HG03108 (cell line): ENCODE measurements around the gene POLR2C.
"Not testable (repeated sequence)": the region's sequence is repeated elsewhere in the genome, so short reads cannot be mapped to it uniquely, and the experiment has no call there.

Experiments used
- ATAC-seq: cut with Tn5 transposase; IDR thresholded peaks from one replicate; pipeline ENCODE4 v1.9.1; 2021; ENCODE audit warnings: moderate library complexity; ENCODE audit not compliant: unreplicated experiment

The POLR2C gene

GRCh38 chr16:57462209-57462977 lies at the start of gene POLR2C:
TSS of gene POLR2C (plus strand) at chr16:57462679. CDS start at chr16:57462725, 46 bp downstream.
- ATAC-seq: peak; percentile 94

- peak; percentile 72 for ATAC-seq
These were observed 49.2 kb upstream of the POLR2C start for GRCh38 chr16:57413301-57413730.

GRCh38 chr16:57413733-57414132 lies 48.7 kb upstream of the POLR2C start:
- no peak for ATAC-seq

GRCh38 chr16:57416084-57416483 lies 46.4 kb upstream of the POLR2C start:
- no peak for ATAC-seq

GRCh38 chr16:57419506-57419905 lies 43.0 kb upstream of the POLR2C start:
- ATAC-seq: no peak

- ATAC-seq: no peak
These were observed 40.2 kb upstream of the POLR2C start for GRCh38 chr16:57422026-57422944.

GRCh38 chr16:57423152-57423551 lies 39.3 kb upstream of the POLR2C start:
- no peak for ATAC-seq

- ATAC-seq: no peak
These were observed 37.9 kb upstream of the POLR2C start for GRCh38 chr16:57424583-57424982.

- ATAC-seq: no peak
These were observed 36.1 kb upstream of the POLR2C start for GRCh38 chr16:57426356-57426755.

GRCh38 chr16:57427307-57427706 lies 35.2 kb upstream of the POLR2C start:
- ATAC-seq: no peak

GRCh38 chr16:57427824-57428223 lies 34.7 kb upstream of the POLR2C start:
- ATAC-seq: no peak

GRCh38 chr16:57430955-57431354 lies 31.5 kb upstream of the POLR2C start:
- ATAC-seq: no peak

GRCh38 chr16:57432505-57432904 lies 30.0 kb upstream of the POLR2C start:
- ATAC-seq: no peak

GRCh38 chr16:57432989-57433388 lies 29.5 kb upstream of the POLR2C start:
- no peak for ATAC-seq

GRCh38 chr16:57434003-57434402 lies 28.5 kb upstream of the POLR2C start:
- ATAC-seq: no peak

- no peak for ATAC-seq
These were observed 26.6 kb upstream of the POLR2C start for GRCh38 chr16:57435838-57436237.

GRCh38 chr16:57439947-57440346 lies 22.5 kb upstream of the POLR2C start:
- ATAC-seq: not testable (repeated sequence)

- ATAC-seq: not testable (repeated sequence)
These were observed 21.9 kb upstream of the POLR2C start for GRCh38 chr16:57440551-57440950.

- no peak for ATAC-seq
These were observed 17.8 kb upstream of the POLR2C start for GRCh38 chr16:57444711-57445110.

GRCh38 chr16:57445510-57445909 lies 17.0 kb upstream of the POLR2C start:
- ATAC-seq: no peak

- ATAC-seq: peak; percentile 21
These were observed 15.8 kb upstream of the POLR2C start for GRCh38 chr16:57446531-57447185.
